PFSK-1 (cell line): ENCODE data around the gene PLEK2.

ENCODE experiments used
- FOXP2 ChIP-seq: optimal IDR thresholded peaks from 2 replicates; pipeline ENCODE3; 2011; ENCODE audit warnings: borderline replicate concordance, control low read depth, inconsistent platforms; ENCODE audit not compliant: insufficient read depth; ENCODE audit errors: extremely low read length, extremely low read depth
- POLR2AphosphoS5 ChIP-seq: IDR thresholded peaks from 2 replicates; pipeline ENCODE4 v1.6.1; 2012; ENCODE audit warnings: low read depth, mild to moderate bottlenecking, control low read depth, low read length, moderate library complexity
- SIN3A ChIP-seq: IDR thresholded peaks from 2 replicates; pipeline ENCODE4 v1.6.1; 2012; ENCODE audit warnings: mild to moderate bottlenecking, low read length, moderate library complexity, borderline replicate concordance; ENCODE audit not compliant: insufficient read depth
- TAF1 ChIP-seq: IDR thresholded peaks from 2 replicates; pipeline ENCODE4 v1.6.1; 2012; ENCODE audit warnings: low read length, control low read depth, borderline replicate concordance; ENCODE audit not compliant: insufficient read depth
- TF ChIP-seq, protein P1 (sequence below), 2 experiments: IDR thresholded peaks; 2 replicates each; pipeline versions ENCODE4 v1.6.1 to v1.8.0; 2011 to 2012; ENCODE audit warnings: low read depth in 2 of 2, low read length in 2 of 2, control low read depth in 1 of 2, inconsistent platforms in 1 of 2, mild to moderate bottlenecking in 1 of 2, moderate library complexity in 1 of 2; ENCODE audit not compliant: insufficient read depth in 1 of 2

DNA sequence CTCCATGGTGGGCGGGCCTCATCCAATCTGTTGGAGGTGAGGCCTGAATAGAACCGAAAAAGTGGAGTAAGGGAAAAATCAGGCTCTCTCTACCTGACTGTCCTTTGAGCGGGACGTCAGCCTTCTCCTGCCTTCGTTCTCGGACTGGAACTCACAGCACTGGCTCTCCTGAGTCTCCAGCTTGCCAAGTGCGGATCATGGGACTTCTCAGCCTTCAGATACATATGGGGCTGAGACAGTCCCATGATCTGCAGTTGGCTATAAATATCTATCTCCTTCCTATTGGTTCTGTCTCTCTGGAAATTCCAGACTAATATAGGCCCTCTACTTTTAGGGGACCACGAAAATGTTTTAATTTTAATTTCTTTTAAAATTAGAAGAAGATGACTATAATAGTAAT, 29.7 kb upstream of the PLEK2 start:
- TF ChIP-seq TAF1: no peak
- TF ChIP-seq POLR2AphosphoS5: no peak
- no peak for TF ChIP-seq SIN3A
- TF ChIP-seq, protein P1, sequence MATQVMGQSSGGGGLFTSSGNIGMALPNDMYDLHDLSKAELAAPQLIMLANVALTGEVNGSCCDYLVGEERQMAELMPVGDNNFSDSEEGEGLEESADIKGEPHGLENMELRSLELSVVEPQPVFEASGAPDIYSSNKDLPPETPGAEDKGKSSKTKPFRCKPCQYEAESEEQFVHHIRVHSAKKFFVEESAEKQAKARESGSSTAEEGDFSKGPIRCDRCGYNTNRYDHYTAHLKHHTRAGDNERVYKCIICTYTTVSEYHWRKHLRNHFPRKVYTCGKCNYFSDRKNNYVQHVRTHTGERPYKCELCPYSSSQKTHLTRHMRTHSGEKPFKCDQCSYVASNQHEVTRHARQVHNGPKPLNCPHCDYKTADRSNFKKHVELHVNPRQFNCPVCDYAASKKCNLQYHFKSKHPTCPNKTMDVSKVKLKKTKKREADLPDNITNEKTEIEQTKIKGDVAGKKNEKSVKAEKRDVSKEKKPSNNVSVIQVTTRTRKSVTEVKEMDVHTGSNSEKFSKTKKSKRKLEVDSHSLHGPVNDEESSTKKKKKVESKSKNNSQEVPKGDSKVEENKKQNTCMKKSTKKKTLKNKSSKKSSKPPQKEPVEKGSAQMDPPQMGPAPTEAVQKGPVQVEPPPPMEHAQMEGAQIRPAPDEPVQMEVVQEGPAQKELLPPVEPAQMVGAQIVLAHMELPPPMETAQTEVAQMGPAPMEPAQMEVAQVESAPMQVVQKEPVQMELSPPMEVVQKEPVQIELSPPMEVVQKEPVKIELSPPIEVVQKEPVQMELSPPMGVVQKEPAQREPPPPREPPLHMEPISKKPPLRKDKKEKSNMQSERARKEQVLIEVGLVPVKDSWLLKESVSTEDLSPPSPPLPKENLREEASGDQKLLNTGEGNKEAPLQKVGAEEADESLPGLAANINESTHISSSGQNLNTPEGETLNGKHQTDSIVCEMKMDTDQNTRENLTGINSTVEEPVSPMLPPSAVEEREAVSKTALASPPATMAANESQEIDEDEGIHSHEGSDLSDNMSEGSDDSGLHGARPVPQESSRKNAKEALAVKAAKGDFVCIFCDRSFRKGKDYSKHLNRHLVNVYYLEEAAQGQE (IDR thresholded peaks at IDR 0.05; ENCODE audit: insufficient read depth in 1 of 2, low read depth in 2 of 2, low read length in 2 of 2): no peak
- TF ChIP-seq FOXP2: no peak
